HT1080 (cell line): ENCODE measurements around the gene LILRB4. TPM values are rescaled to one million over a fixed set of nuclear protein-coding genes. Genes with fewer than 3 reads are reported as not detected.
"Not testable (repeated sequence)": the region's sequence is repeated elsewhere in the genome, so short reads cannot be mapped to it uniquely, and the experiment has no call there.

ENCODE experiments used
- DNase-seq: peaks from one replicate; pipeline ENCODE4 v3.0.0-alpha.2; 2015; ENCODE audit warnings: low read depth
- total RNA-seq: library from RNA; depleted of rRNA; stranded (reverse); fragments of >200 nt; shearing (Covaris generic); gene quantifications from 2 replicates; pipeline ENCODE4 v1.2.3, GENCODE V29; 2014

The LILRB4 gene
- total RNA-seq, 1 experiment from 2014 or later, result not detected

- no peak for DNase-seq
Measured at GRCh38 chr19:54648129-54648528, 14.7 kb upstream of the LILRB4 start.

- no peak for DNase-seq
Measured at GRCh38 chr19:54650108-54650655, 12.6 kb upstream of the LILRB4 start.

GRCh38 chr19:54653181-54653809, 9.5 kb upstream of the LILRB4 start:
- DNase-seq, result no peak

- DNase-seq, result no peak
Measured at GRCh38 chr19:54654447-54655321, 8.1 kb upstream of the LILRB4 start.

- DNase-seq, result no peak
Measured at GRCh38 chr19:54659300-54659699, 3.5 kb upstream of the LILRB4 start.

GRCh38 chr19:54660306-54660705, 2.5 kb upstream of the LILRB4 start:
- DNase-seq, result no peak

- no peak for DNase-seq
Measured at GRCh38 chr19:54660964-54661363, 1.8 kb upstream of the LILRB4 start.

GRCh38 chr19:54661846-54662481, 821 bp upstream of the LILRB4 start:
- no peak for DNase-seq

- no peak for DNase-seq
Measured at GRCh38 chr19:54665530-54665929, 2.7 kb downstream of the LILRB4 start.

GRCh38 chr19:54667217-54667616, 4.4 kb downstream of the LILRB4 start:
- DNase-seq, result no peak

- no peak for DNase-seq
Measured at GRCh38 chr19:54668353-54668752, 5.6 kb downstream of the LILRB4 start.

GRCh38 chr19:54670576-54671357, 8.0 kb downstream of the LILRB4 start:
- DNase-seq, result no peak

- no peak for DNase-seq
Measured at GRCh38 chr19:54673222-54673621, 10.4 kb downstream of the LILRB4 start.

GRCh38 chr19:54674021-54674617, 11.3 kb downstream of the LILRB4 start:
- no peak for DNase-seq

- DNase-seq, result not testable (repeated sequence)
Measured at GRCh38 chr19:54676210-54676834, 13.5 kb downstream of the LILRB4 start.

GRCh38 chr19:54677217-54677616, 14.4 kb downstream of the LILRB4 start:
- no peak for DNase-seq

- DNase-seq, result not testable (repeated sequence)
Measured at GRCh38 chr19:54681596-54681995, 18.8 kb downstream of the LILRB4 start.

- DNase-seq, result no peak
Measured at GRCh38 chr19:54682306-54682856, 19.6 kb downstream of the LILRB4 start.

- peak; percentile 49 for DNase-seq
Measured at GRCh38 chr19:54684527-54684926, 21.7 kb downstream of the LILRB4 start.
